Testis (tissue), 3 donors: Measurements from ENCODE around the gene DONSON. TPM values are rescaled to one million over a fixed set of nuclear protein-coding genes. Genes with fewer than 3 reads are reported as not detected.
A peak's percentile ranks its signal among the peaks of the same experiment; 100 is the strongest.

Source experiments
- DNase-seq: peaks from one replicate; pipeline ENCODE4 v3.0.0-alpha.2; 2019
- H3K27ac ChIP-seq, 2 donors: fragments of 200-600 bp; sonication (generic); one replicate each; pipeline ENCODE4 v1.5.1; 2019
- H3K27me3 ChIP-seq: fragments of 200-600 bp; sonication (generic); one replicate; pipeline ENCODE4 v1.5.1; 2019
- H3K36me3 ChIP-seq: fragments of 200-600 bp; sonication (generic); one replicate; pipeline ENCODE4 v1.5.1; 2017; ENCODE audit warnings: low read depth; ENCODE audit errors: missing control alignments
- H3K4me1 ChIP-seq: fragments of 200-600 bp; sonication (generic); one replicate; pipeline ENCODE4 v1.5.1; 2019
- H3K4me3 ChIP-seq, 2 donors: fragments of 200-600 bp; sonication (generic); one replicate each; pipeline ENCODE4 v1.5.1; 2017 to 2019
- H3K9me3 ChIP-seq: fragments of 200-600 bp; sonication (generic); one replicate; pipeline ENCODE4 v1.5.1; 2017
- CTCF ChIP-seq, 3 experiments: fragments of 450-650 bp in 2 of 3; fragments of 200-600 bp in 1 of 3; sonication (generic) in 1 of 3; IDR thresholded peaks; one replicate each; pipeline ENCODE4 v1.5.1; 2016 to 2019; ENCODE audit warnings: antibody characterized with exemption in 3 of 3, mild to moderate bottlenecking in 2 of 3, moderate library complexity in 1 of 3
- POLR2A ChIP-seq: fragments of 450-650 bp; IDR thresholded peaks from one replicate; pipeline ENCODE4 v1.6.1; 2017; ENCODE audit warnings: antibody characterized with exemption, mild to moderate bottlenecking, moderate library complexity
- WGBS, 2 donors: methylation state at CpG; one replicate each; pipeline ENCODE4 v1.1.5; 2018; 5-methylcytosine and 5-hydroxymethylcytosine counted together
- intact Hi-C: fragments of 100-400 bp; cut with DNase I; formaldehyde crosslinking; loops from one replicate; pipeline ENCODE4 v1.15.1; 2023; ENCODE audit warnings: low total_unique reads
- polyA plus RNA-seq: library from polyadenylated mRNA; stranded (reverse); fragments of 350-450 nt; fragmentation: Illumina TruSeq; extraction: RNeasy Lipid Tissue Mini Kit (QIAGEN cat#74804); gene quantifications from one replicate; pipeline ENCODE4 v1.2.3, GENCODE V29; 2014; ENCODE audit warnings: low read depth, low replicate concordance; ENCODE audit not compliant: insufficient read depth
- total RNA-seq, 2 donors: library from RNA; depleted of rRNA; stranded (reverse); fragments of >200 nt; gene quantifications; one replicate each; pipeline ENCODE4 v1.2.3, GENCODE V29; 2016

Gene DONSON
- total and polyA plus RNA-seq, 3 donors from 2014 or later, result 34.4 to 66.1 (median 46.9) TPM

- Histone ChIP-seq H3K4me1 (peaks cover 2% of the 10 kb centered on the region), H3K27me3 (no peaks in the 10 kb centered on the region), H3K36me3 (peaks cover 13% of the 10 kb centered on the region), H3K4me3 (no peak overlapping the region), H3K9me3 (no peaks in the 10 kb centered on the region), H3K27ac (no peak overlapping the region)
- 95 to 97% methylated on average over 7 to 23 of the region's 23 CpGs for WGBS, 2 donors
- TF ChIP-seq POLR2A (no peak), CTCF (IDR thresholded peaks at IDR 0.05) (no peak)
- no peak for DNase-seq
- intact Hi-C loops, result no loop called here
Observed at GRCh38 chr21:33550772-33551660, 37.5 kb downstream of the DONSON start.

GRCh38 chr21:33549848-33550771 is 38.4 kb downstream of the DONSON start:
- Histone ChIP-seq H3K27me3 (no peaks in the 10 kb centered on the region), H3K4me1 (no peaks in the 10 kb centered on the region), H3K4me3 (no peak overlapping the region), H3K9me3 (no peaks in the 10 kb centered on the region), H3K36me3 (peaks cover 13% of the 10 kb centered on the region), H3K27ac (no peak overlapping the region)
- intact Hi-C loops, result no loop called here
- TF ChIP-seq POLR2A (no peak), CTCF (IDR thresholded peaks at IDR 0.05) (no peak)
- DNase-seq, result no peak
- 97% methylated on average over 6 to 19 of the region's 19 CpGs for WGBS, 2 donors

GRCh38 chr21:33546086-33546485 is 42.4 kb downstream of the DONSON start:
- H3K36me3 ChIP-seq, result peaks cover 9% of the 10 kb centered on the region
- no peak overlapping the region for H3K27ac ChIP-seq
- DNase-seq, result no peak
- H3K4me1 ChIP-seq, result peaks cover 3% of the 10 kb centered on the region
- H3K4me3 ChIP-seq, result no peak overlapping the region
- intact Hi-C loops, result no loop called here
- TF ChIP-seq POLR2A (no peak), CTCF (IDR thresholded peaks at IDR 0.05) (no peak)
- no peaks in the 10 kb centered on the region for H3K9me3 ChIP-seq
- WGBS, 2 donors, result 76 to 78% methylated on average over 3 of the region's 3 CpGs
- no peaks in the 10 kb centered on the region for H3K27me3 ChIP-seq

- intact Hi-C loops, result no loop called here
- 5% methylated on average over 8 of the region's 8 CpGs for WGBS, 2 donors
Observed at GRCh38 chr21:33544451-33545195, 43.9 kb downstream of the DONSON start.

More at GRCh38 chr21:33544451-33545195, 43.9 kb downstream of the DONSON start:
- DNase-seq, result no peak
- H3K27me3 ChIP-seq, result no peaks in the 10 kb centered on the region
- peaks cover 6% of the 10 kb centered on the region for H3K4me1 ChIP-seq
- peaks cover 4% of the 10 kb centered on the region for H3K36me3 ChIP-seq
- H3K27ac ChIP-seq, result peak overlapping the region in 1 of 2 donors; percentile 99
- TF ChIP-seq CTCF (IDR thresholded peaks at IDR 0.05), result no peak
- no peak for TF ChIP-seq POLR2A
- peak overlapping the region; percentile 81 to 93 for H3K4me3 ChIP-seq
- no peaks in the 10 kb centered on the region for H3K9me3 ChIP-seq
